ENCODE results near the gene SPDYE2B. TPM values are rescaled to one million over a fixed set of nuclear protein-coding genes. Genes with fewer than 3 reads are reported as not detected.
A peak's percentile ranks its signal among the peaks of the same experiment; 100 is the strongest.
"Not testable (repeated sequence)": the region's sequence is repeated elsewhere in the genome, so short reads cannot be mapped to it uniquely, and the experiment has no call there.

The SPDYE2B gene, protein sequence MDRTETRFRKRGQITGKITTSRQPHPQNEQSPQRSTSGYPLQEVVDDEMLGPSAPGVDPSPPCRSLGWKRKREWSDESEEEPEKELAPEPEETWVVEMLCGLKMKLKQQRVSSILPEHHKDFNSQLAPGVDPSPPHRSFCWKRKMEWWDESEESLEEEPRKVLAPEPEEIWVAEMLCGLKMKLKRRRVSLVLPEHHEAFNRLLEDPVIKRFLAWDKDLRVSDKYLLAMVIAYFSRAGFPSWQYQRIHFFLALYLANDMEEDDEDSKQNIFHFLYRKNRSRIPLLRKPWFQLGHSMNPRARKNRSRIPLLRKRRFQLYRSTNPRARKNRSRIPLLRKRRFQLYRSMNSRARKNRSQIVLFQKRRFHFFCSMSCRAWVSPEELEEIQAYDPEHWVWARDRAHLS
- not detected in 2 replicates for total RNA-seq (2014; rRNA removed; shearing (Covaris generic))

DNA sequence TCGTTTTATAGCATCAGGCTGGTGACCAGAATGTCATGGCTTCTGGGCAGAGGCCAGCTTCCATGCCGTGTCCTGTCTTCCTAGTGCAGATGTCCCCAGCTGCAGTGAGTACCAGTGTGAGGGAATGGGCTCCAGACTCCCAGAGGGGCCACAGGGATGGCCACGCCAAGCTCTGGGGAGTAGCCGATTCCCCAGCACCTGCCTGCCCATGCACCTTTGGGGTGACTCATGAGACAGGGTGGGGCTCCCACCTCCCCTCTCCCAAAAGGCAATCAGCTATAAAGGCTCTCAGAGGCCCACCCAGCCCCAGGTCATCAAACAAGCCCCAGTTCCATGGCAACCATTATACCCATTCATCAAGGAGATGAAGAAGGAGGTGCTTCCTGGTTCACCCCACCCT is at the start of gene SPDYE2B:
Gene SPDYE2B, plus strand, starts transcription at position 396 of the 400 bp plus-strand sequence. CDS start 2,030 bp downstream, outside the sequence.
- not testable (repeated sequence) for DNase-seq (ENCODE audit: low spot score)

DNA sequence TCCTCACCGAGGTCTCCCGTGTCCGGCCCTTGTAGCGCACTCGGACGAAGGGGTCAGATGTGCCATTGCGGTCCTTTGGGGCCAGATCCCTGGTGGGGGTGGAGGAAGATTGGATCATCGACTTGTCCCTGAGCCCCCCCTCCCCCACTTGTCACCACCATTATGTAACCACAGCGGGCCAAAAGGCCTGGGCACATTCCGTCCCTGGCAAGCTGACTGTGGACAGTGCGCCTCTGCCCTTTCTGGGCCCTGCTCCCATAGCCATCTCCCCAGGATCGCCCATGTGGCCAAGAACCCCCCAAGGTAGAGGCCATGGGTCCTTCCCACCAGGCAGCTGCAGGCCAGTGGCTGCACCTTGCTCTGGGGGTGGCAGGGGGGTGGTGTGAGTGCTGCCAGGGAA is 47.8 kb upstream of the SPDYE2B start:
- DNase-seq (ENCODE audit: low spot score): not testable (repeated sequence)

DNA sequence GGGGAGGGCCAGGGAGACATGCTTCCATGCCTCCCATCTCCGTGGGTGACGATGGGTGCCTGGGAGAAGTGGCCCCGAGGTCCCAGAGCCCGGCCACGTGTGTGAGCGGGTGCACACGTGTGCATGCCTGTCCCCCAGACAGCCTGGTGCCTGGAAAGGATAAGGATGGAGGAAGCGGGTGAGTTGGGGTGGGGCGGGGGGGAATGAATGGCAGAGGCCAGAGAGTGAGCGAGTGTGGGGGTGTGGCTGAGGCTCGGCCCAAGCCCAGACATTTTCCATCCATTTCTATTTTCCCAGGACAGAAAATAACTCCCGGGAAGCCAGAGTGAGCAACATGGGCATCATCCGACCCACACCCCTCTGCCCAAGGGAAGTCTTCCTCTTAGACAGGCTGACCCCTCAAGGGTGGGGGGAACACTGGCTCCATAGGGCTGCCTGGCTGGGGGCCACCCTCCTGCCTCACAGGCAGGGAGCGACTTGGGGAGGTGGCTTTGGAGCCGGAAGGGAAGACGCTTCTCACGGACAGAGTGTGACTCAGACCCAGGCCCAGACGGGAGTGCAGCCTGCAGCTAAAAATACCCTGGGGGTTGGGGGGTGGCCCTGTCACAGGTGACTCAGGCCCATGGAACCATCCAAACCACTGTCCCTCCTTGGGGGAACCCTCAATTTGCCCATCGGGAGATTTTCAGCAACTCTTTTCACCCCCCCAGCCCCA is 45.5 kb upstream of the SPDYE2B start:
- DNase-seq (ENCODE audit: low spot score): not testable (repeated sequence)

DNA sequence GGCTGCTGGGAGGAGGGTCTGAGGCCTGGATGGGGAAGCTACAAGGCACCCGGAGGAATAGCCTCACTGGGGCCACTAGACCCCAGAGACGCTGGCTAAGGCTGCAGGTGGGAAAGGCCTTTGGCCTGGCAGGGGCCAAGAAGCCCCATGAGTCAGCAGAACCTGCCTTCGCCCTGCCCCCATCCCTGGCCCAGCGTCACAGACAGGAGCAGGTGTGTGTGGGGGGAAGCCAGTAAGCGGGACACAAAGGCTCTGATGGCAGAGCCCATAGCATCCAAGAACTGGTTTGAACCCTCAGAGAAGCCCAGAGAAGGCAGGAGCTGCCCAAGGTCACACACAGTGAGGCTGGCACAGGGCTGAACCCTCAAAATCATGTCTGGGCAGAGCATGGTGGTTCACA is 43.3 kb upstream of the SPDYE2B start:
- DNase-seq (ENCODE audit: low spot score): not testable (repeated sequence)

DNA sequence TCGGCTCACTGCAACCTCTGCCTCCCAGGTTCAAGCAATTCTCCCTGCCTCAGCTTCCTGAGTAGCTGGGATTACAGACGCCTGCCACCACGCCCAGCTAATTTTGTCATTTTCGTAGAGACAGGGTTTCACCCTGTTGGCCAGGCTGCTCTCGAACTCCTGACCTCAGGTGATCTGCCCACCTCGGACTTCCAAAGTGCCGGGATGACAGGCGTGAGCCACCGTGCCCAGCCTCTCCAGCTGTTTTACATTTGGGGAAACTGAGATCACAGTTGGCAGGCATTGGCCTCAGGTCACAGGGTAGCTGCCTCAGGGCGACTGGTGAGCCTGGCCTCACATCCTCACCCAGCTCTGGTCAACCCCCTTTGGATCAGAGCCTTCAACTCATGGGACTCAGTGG is 40.4 kb upstream of the SPDYE2B start:
- not testable (repeated sequence) for DNase-seq (ENCODE audit: low spot score)

DNA sequence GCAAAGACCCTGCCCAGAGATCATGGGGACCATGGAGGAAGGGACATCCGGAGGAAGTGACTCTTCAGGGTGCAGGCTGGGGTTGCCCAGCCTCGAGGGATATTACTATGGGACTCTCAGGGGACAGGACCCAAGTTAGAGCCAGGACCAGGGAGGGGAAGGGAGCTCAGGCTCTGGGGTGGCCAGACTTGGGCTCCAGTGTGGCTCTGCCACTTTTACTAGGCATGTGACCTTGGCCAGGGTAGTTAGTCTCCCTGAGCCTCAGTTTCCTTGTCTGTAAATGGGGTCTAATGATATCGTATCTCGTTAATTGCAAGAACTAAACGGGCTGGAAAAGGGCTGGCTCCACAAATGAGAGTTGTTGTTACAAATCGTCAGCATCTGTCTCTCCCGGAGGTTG is 39.7 kb upstream of the SPDYE2B start:
- DNase-seq (ENCODE audit: low spot score): not testable (repeated sequence)

DNA sequence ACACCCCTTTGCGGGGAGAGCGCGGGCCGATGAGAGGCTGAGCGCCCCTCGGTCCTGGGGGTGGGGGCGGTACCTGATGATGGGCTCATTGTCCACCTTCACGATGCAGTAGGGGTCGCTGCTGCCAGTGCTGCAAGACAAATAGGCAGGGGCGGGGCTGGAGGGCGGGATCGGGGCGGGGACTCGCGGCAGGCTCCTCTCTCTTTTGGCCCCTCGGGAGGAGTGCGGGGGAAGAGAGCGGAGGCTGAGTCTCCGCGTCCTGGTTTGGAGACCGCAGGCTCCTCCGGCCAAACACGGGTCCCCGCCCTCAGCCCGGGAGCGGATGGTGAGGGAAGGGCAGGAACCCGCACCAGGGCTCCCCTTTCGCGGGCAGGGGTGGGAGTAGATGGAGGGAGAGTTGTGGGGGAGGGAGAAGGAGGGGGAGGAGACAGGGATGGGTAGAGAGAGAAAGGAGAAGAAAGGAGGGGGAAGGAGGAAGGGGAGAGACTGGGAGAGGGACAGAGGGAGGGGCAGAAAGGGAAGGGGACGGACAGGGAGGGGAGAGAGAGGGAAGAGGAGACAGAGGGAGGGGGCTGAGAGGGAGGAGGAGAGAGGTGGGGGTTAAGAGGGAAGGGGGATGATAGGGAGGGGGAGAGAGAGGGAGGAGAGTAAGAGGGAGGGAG is 39.0 kb upstream of the SPDYE2B start:
- not testable (repeated sequence) for DNase-seq (ENCODE audit: low spot score)

DNA sequence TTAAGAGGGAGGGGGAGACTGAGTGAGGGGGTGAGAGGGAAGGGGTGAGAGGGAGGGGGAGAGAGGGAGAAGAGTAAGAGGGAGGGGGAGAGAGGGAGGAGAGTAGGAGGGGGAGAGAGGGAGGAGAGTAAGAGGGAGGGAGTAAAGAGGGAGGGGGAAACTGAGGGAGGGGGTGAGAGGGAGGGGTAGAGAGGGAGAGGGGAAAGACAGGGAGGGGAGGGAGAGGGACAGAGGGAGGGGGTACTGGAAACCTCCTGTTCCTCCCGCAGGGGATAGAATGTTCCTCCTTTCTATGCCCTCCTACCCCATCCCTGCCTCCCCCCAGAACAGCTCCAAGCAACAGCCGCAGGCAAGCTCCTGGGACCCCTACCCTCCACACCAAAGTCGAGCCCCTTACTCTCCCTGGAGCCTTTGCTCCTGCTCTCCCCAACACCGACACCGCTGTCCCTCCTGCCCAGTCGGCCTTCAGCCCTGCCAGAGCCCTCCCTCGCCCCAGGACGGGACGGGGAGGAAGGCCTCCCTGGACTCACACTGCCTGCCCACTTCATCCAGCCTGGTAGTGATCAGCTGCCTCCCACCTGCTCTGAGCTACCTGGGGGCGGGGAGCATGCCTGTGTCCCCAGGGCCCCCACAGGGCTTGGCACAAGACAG is 38.3 kb upstream of the SPDYE2B start:
- DNase-seq (ENCODE audit: low spot score): peak; percentile 3

DNA sequence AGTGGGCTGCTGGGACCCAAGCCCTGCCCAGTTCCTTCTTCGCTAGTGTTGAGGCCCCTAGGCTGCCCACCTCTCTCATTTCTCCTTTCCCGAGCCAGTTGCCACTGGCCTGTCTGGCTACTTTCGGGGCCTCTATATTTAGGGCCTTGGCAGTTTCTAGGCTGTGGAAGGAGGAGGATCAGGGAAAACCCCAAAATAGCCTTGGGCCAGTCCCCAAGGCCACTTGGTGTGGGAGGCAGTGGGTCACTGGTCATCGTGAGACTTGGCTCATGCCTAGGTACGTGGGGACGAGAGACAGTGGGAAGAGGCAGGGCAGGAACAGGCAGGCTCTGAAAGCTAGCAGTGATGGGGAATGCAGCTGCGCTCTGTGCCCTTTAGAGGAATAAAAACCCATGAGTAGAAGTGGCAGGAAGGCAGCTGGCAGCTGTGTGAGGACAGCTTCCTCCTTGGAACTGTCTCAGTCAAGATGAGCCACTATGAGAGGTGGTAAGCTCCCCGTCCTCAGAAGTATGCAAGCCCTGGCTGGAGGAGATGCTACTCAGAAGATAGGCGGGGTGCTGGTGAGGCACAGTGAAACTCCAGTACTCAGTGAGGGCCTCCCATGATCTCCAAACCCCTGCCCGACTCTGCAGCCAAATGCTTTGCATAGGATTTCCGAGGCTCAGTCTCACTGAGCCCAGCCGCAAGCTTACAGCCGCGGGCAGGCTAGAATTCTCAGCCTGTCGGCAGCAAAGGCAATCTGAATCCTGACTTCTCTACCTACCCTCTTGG is 36.4 kb upstream of the SPDYE2B start:
- DNase-seq (ENCODE audit: low spot score): not testable (repeated sequence)

DNA sequence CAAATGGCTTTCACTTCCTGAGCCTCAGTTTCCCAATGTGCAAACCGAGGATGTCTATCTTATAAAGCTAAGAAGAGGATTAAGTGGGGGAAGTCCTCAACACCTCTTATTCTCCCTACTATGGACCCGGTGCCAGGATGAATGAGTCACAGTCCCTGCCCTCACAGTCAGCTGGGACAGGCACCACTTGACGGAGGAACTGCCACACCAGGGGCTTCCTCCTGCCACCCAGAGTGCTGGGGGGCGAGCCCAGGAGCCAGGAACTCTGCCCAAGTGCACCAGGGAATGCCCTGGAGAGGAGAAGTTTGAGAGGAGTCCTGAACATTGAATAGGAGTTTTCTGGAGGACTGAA is 35.8 kb upstream of the SPDYE2B start:
- DNase-seq (ENCODE audit: low spot score): not testable (repeated sequence)

DNA sequence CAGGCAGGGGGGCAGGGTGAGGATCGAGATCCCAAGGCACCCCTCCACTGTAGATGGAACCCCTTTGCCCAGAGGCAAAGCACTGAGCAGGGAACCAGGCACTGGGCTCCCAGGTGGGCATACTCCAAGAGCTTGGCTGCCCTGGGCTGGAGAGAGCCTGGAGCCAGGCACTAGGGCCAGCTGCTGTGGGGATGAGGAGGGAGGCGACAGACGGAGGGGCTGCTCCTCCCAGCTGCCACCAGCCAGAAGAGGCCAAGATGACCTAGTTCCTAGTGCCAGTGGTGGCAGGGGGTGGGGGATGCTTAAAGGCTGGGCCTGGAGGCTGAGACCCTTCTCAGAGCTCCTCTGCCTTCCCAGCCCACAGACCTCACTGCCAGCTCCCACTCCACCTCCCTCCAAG is 35.2 kb upstream of the SPDYE2B start:
- not testable (repeated sequence) for DNase-seq (ENCODE audit: low spot score)

DNA sequence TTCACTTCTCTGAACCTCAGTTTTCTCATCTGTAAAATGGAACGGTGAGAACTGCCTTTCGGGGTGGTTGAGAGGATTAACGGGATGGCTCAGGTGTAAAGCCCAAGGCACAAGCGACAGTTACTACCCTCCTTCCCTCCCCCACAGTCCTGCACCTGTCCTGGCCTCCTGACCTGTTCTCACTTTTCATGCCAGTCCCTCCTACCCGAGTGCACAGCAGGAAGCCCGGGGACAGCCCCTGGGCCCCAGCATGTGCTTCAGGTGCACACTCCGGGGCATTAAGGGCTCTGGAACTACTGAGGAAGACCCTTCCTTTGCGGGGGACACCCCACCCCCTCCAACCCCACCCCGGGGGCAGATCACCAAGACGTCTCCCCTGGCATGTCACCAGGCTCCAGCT is 34.2 kb upstream of the SPDYE2B start:
- DNase-seq (ENCODE audit: low spot score): not testable (repeated sequence)

DNA sequence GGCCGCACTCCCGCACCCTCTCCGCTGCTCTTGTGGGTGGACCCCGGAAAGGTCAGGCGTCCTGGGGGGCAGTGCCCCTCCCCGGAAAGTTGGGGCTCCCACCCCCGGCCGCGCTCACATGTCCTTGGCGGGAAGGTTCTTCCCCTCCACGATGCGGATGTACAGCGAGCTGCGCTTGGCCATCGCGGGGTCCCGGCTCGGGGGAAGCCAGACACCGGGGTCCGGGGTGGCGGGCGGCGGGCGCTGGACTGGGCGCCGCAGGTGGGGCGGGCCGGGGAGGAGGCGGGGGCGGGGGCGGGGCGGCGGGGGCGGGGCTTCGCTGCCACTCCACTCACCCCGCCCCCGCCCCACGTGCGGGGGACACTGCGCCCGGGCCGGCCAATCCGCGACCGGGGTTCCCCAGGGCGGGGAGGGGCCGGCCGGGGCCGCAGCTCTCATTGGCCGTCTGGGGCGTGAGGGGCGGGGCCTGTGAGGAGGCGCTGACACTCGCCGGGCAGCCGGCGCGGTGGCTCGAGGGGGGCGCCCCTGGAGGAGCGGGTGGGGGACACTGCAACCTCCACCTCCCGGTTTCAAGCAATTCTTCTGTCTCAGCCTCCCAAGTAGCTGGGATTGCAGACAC is 33.5 kb upstream of the SPDYE2B start, which contains the start of gene RASA4:
Gene RASA4, minus strand, starts transcription at position 250 of the 619 bp plus-strand sequence. Its CDS starts 67 bp downstream, at position 183.
- peak; percentile 1 for DNase-seq (ENCODE audit: low spot score)

DNA sequence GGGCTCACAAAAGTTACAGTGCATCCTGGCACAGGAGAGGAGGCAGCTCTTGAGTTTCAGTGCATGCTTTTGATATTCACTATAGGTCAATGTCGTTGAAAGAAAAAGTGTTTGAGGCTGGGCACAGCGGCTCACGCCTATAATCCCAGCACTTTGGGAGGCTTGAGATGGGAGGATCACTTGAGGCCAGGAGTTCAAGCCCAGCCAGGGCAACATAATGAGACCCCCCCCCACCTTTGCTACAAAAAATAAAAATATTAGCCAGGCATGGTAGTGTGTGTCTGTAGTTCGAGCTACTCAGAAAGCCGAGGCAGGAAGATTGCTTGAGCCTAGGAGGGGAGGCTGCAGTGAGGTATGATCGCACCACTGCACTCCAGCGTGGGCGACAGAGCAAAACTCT is 32.0 kb upstream of the SPDYE2B start:
- not testable (repeated sequence) for DNase-seq (ENCODE audit: low spot score)

DNA sequence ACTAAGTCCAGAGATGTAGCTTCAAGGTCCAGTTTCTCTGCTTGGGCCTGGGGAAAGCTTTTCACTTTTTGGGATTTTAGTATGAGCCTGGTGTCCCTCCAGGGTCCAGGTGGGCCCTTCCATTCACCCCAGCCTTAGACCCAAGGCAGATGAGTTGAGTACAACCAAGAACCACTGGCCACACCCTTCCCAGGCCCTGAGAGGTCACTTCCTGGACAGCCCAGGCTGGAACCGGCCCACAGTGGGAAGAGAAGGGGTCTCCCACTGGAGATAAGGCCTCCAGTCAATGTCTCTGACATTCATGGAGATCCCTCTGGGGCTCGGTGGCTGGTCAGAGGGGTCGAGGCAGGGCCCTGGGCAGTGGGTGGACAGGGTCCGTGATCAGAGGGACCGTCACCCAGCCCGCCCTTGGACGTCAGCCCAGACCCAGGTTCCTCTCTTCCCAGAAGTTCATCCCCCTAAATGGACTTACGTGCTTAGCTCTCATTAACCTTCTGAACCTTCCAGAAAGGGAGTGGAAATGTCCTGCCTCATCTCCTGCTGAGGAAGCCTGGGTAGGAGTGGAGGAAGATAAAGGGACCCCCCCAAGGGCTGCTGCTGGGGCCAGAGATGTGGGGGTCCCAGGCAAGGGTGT is 22.7 kb upstream of the SPDYE2B start:
- DNase-seq (ENCODE audit: low spot score): not testable (repeated sequence)

DNA sequence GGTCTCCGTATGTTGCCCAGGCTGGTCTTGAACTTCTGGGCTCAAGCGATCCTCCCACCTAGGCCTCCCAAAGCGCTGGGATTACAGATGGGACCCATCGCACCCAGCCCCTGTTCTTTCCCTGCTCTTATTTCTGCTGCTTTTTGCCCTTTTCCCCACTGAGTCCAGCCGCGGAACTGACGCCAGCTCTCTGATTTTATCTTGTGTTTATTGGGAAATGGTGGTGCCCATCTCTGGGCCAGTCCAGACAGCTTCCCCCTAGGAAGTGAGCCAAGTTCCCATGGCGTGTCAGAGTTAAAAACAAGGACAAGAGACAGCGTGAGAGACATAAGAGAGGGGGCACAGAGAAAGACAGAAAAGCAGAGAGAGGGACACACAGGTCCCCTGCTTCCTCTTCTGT is 19.5 kb upstream of the SPDYE2B start:
- not testable (repeated sequence) for DNase-seq (ENCODE audit: low spot score)

DNA sequence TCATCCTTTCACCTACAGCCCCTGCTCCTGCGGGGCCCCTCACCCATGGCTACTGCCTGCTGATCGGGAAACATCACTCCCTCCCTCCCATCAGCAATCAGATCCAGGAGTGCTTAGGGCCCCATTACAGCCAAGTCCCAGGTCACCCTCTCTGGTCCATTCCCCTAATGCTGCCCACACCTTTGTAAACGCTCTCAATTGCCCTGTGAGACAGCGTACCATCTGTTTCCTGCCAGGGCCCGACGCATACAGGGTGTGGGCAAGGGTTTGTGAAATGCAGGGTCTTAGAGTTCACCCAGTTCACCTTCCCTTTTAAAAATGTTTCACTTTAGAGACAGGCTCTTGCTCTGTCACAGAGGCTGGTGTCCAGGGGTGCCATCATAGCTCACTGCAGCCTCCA is 15.8 kb upstream of the SPDYE2B start:
- not testable (repeated sequence) for DNase-seq (ENCODE audit: low spot score)

DNA sequence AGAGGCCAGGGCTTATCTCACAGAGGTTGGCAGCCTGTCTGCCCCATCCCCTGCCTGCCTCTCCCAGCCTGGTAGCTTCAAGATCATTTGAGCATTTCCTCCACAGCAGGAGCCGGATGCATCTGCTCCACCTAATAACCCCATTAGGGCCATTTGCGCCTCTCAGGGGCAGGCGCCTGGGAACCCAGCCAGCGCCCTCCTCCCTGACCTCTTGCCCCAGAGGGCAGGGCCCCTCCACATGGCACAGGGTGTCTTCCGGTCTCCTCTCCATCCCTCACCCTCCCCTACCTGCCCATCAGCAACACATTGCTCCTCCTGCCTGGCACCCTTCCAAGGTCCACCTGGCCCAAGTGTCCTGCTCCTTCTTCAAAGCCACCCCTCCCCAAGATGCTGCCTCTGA is 14.8 kb upstream of the SPDYE2B start:
- DNase-seq (ENCODE audit: low spot score): not testable (repeated sequence)

DNA sequence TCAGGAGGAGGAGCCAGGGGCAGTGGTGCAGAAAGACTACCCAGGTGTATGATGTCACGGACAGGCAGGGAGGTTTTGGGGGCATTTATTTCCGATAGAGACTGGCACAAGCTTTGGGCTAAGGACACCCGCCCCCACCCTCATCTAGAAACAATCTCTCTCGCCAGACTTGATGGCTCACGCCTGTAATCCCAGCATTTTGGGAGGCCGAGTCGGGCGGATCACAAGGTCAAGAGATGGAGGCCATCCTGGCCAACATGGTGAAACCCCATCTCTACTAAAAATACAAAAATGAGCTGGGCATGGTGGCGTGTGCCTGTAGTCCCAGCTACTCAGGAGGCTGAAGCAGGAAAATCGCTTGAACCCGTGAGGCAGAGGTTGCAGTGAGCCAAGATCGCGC is 13.2 kb upstream of the SPDYE2B start:
- DNase-seq (ENCODE audit: low spot score): not testable (repeated sequence)

DNA sequence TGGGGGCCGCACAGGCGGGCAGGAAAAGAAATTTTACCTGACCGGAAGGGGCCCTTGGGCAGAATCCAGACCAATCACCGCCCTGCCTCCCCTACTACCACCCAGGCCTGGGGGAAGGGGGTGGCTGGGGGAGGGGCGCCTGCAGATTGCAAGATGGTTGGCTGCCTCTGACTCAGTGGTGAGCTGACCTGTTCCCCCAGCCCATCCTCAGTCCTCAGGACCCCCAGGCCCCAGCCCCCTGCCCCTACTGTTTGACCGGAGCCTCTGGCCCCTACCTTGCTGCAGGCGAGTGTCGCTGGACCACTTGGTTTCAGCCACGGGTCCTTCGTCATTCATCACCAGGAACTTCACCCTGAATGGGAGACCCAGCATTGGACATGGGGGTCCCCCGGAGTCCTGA is 11.3 kb upstream of the SPDYE2B start:
- DNase-seq (ENCODE audit: low spot score): peak; percentile 1
